Germinal center (tissue), 1 donor: ENCODE data around the gene SCYGR6.
A peak's percentile ranks its signal among the peaks of the same experiment; 100 is the strongest.
"Not testable (repeated sequence)": the region's sequence is repeated elsewhere in the genome, so short reads cannot be mapped to it uniquely, and the experiment has no call there.

Source experiments
- DNase-seq: peaks from one replicate; pipeline ENCODE4 v3.0.0; 2012; ENCODE audit warnings: mixed read lengths, low spot score

SCYGR6 gene

GRCh38 chr2:227724394-227725039, at the start of gene SCYGR6:
SCYGR6 (minus strand) TSS chr2:227724757; CDS start chr2:227724757, 0 bp downstream.
- DNase-seq, result no peak

GRCh38 chr2:227774011-227774624, 49.6 kb upstream of the SCYGR6 start:
- DNase-seq, result no peak

- DNase-seq, result no peak
These were observed 48.4 kb upstream of the SCYGR6 start for GRCh38 chr2:227772932-227773331.

- DNase-seq, result no peak
These were observed 47.7 kb upstream of the SCYGR6 start for GRCh38 chr2:227772197-227772661.

- no peak for DNase-seq
These were observed 43.3 kb upstream of the SCYGR6 start for GRCh38 chr2:227767830-227768229.

GRCh38 chr2:227766373-227766883, 41.9 kb upstream of the SCYGR6 start:
- peak; percentile 64 for DNase-seq

GRCh38 chr2:227765788-227766372, 41.3 kb upstream of the SCYGR6 start:
- no peak for DNase-seq

- DNase-seq, result no peak
These were observed 37.4 kb upstream of the SCYGR6 start for GRCh38 chr2:227761740-227762476.

- DNase-seq, result no peak
These were observed 35.0 kb upstream of the SCYGR6 start for GRCh38 chr2:227759411-227760118.

- DNase-seq, result not testable (repeated sequence)
These were observed 31.7 kb upstream of the SCYGR6 start for GRCh38 chr2:227756261-227756660.

- DNase-seq, result no peak
These were observed 23.5 kb upstream of the SCYGR6 start for GRCh38 chr2:227748079-227748478.

GRCh38 chr2:227745594-227745993, 21.0 kb upstream of the SCYGR6 start, which contains the start of gene SCYGR8:
SCYGR8 (plus strand) TSS chr2:227745894; CDS start chr2:227745894, 0 bp downstream.
- no peak for DNase-seq

GRCh38 chr2:227740705-227741104, 16.1 kb upstream of the SCYGR6 start:
- DNase-seq, result not testable (repeated sequence)

- DNase-seq, result no peak
These were observed 14.8 kb upstream of the SCYGR6 start for GRCh38 chr2:227739351-227739750.

- no peak for DNase-seq
These were observed 3.5 kb upstream of the SCYGR6 start, which contains the start of gene SCYGR7 for GRCh38 chr2:227728035-227728434. SCYGR7 (plus strand) TSS chr2:227728335; CDS start chr2:227728335, 0 bp downstream.

GRCh38 chr2:227722821-227723220, 1.7 kb downstream of the SCYGR6 start:
- DNase-seq, result not testable (repeated sequence)

- no peak for DNase-seq
These were observed 3.9 kb downstream of the SCYGR6 start for GRCh38 chr2:227720680-227721079.

GRCh38 chr2:227719641-227720040, 4.9 kb downstream of the SCYGR6 start:
- DNase-seq, result no peak

GRCh38 chr2:227717687-227718567, 6.6 kb downstream of the SCYGR6 start, which contains the start of gene SLC19A3:
SLC19A3 (minus strand) TSS chr2:227718028; CDS start chr2:227702318, 15,710 bp downstream.
- no peak for DNase-seq

- no peak for DNase-seq
These were observed 8.1 kb downstream of the SCYGR6 start for GRCh38 chr2:227716501-227716900.
